Activated naive CD4-positive, alpha-beta T cell (primary cell): Measurements from ENCODE around the gene BIRC5.
"Not testable (repeated sequence)": the region's sequence is repeated elsewhere in the genome, so short reads cannot be mapped to it uniquely, and the experiment has no call there.

Experiments used
- DNase-seq, 4 experiments: peaks; one replicate each; lab custom pipeline; 2025; lab: John Stamatoyannopoulos, UW

Gene BIRC5

GRCh38 chr17:78214016-78214705 is at the start of gene BIRC5:
Gene BIRC5, plus strand, starts transcription at chr17:78214253. Its CDS starts 64 bp downstream, at chr17:78214317.
- DNase-seq = peak; percentile 66 to 91 (median 86)

- DNase-seq = no peak
These were observed 49.1 kb upstream of the BIRC5 start for GRCh38 chr17:78164748-78165607.

- no peak for DNase-seq
These were observed 47.6 kb upstream of the BIRC5 start for GRCh38 chr17:78166416-78166815.

DNA sequence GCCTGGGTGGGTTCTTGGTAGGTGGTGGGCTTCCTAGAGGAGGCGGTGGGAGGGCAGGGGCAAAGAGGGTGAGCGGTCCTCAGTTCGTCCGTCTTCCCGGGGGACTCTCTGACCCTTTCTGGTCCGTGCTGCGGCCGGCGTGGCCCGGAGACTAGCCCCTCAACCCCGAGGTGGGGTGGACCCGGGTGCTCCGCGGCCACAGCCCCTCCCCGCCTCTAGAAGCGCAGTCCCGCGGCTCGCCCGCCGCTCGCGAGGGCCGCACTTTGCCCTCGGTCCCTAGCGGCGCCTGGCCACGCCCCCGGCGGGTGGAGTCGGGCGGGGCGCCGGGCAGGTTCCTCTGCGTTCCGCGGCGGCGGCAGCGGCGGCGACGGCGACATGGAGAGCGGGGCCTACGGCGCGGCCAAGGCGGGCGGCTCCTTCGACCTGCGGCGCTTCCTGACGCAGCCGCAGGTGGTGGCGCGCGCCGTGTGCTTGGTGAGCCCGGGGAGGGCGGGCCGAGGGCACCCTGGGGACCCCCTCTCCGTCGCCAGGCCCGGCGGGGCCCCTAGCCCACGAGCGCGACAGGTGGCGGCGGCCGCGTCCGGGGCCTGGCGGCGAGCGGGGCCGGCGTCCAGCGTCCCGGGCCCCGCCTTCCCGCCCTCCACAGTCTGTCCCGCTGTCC is 45.7 kb upstream of the BIRC5 start, which contains the start of gene SYNGR2:
TSS of gene SYNGR2 (plus strand) at position 340 of the 661 bp plus-strand sequence. CDS start at position 376, 36 bp downstream.
- peak; percentile 60 to 91 (median 69) for DNase-seq

DNA sequence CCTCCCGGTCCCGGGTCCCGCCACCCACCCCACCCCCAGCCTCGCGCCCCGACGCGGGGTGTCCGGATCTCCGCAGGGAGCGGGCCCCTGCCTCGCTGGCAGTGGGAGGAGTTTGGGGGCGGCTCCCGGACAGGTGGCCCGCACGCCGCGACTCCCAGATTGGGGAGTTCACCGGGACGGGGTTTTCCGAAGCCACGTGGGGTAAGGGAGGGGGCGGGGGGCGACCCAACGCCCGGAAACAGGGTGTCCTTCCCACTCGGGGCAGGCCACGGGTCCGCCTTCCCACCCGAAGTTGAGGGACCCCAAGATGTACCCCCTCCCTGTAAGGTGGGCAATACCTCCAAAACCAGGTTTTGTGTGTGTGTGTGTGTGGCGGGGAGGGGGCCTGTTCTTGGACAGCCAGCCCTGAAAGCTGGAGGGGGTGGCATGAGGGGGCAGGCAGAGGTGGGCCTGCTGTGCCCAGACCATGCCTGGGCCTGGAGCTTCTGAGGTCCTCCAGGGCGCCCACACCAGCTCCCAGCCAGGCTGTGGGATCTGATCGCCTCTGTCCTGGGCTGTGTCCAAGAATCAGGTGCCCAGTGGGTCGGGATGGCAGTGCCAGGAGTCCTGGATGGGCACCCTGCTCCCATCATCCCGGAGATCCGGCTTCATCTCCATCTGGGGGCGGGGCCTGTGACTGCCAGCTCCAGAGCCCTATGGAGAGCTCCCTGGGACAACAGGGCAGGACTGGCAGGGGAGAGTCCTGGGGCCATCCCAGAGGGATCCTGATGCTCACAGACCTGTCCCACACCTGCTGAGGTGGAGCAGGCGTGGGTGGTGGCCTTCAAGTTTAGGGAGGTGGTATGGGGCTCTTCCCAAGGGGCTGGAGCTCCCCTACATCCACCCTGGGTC is 44.9 kb upstream of the BIRC5 start:
- peak in 1 of 4 experiments; percentile 28 for DNase-seq

DNA sequence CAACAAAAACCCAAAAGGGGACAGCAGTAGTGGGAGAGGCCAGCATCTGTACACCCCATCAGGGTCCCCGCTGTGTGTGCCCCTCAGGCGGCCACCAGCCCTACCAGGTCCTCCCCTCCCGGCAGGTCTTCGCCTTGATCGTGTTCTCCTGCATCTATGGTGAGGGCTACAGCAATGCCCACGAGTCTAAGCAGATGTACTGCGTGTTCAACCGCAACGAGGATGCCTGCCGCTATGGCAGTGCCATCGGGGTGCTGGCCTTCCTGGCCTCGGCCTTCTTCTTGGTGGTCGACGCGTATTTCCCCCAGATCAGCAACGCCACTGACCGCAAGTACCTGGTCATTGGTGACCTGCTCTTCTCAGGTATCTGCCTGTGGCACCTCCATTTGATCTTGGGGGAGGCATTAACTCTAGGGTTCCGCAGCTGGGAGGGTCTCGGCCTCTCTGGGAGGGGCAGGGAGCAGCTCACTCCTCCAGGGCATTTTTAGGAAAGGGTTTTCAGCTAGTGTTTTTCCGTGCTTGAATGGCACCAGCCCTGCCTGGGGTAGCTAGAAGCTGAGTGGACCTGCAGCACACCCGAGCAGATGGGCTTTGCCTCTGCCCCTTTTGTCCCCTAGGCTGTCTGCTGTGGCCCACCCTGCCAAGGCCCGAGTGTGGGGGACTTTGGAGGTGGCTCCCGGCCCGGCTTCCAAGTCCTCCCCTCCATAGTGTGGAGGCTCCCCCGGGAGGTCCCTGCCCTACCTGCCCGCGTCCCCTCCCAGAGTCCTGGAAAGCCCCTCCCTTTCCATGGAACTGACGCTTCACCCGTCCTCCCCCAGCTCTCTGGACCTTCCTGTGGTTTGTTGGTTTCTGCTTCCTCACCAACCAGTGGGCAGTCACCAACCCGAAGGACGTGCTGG is 43.1 kb upstream of the BIRC5 start:
- DNase-seq = no peak

DNA sequence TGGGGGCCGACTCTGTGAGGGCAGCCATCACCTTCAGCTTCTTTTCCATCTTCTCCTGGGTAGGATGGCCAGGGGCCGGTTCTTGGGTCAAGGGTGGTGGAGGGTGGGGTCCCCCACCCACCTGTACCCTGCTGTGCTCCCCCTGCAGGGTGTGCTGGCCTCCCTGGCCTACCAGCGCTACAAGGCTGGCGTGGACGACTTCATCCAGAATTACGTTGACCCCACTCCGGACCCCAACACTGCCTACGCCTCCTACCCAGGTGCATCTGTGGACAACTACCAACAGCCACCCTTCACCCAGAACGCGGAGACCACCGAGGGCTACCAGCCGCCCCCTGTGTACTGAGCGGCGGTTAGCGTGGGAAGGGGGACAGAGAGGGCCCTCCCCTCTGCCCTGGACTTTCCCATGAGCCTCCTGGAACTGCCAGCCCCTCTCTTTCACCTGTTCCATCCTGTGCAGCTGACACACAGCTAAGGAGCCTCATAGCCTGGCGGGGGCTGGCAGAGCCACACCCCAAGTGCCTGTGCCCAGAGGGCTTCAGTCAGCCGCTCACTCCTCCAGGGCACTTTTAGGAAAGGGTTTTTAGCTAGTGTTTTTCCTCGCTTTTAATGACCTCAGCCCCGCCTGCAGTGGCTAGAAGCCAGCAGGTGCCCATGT is 42.3 kb upstream of the BIRC5 start:
- not testable (repeated sequence) for DNase-seq

GRCh38 chr17:78172249-78173051 is 41.6 kb upstream of the BIRC5 start:
- no peak for DNase-seq

DNA sequence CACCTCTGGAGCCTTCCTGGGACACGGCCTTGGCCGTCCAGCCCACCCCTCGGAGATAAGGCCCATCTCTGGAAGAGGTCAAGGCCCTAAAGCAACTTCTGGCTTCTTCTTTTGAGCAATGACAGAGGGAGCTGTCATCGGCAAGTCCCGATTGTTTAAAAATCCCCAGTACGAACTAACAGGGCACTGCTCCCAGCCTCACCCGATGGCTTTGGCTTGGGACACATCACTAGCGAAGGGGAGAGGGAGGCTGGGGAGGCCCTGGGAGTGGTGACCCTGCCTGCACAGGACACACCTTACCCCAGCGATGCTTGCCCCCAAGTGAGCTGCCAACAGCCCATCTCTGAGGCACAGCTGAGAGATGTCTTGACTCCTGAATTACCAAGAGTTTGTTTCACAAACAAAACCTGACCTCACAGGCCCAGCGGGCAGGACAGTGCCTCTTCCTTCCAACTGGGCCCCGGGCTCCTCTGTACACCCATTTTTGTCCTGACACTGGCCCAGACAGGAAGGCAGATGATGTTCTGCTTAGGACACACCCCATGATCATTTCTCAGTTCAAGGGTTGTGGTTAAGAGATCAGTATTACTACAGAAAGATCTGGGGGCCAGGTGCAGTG is 40.8 kb upstream of the BIRC5 start:
- no peak for DNase-seq

DNA sequence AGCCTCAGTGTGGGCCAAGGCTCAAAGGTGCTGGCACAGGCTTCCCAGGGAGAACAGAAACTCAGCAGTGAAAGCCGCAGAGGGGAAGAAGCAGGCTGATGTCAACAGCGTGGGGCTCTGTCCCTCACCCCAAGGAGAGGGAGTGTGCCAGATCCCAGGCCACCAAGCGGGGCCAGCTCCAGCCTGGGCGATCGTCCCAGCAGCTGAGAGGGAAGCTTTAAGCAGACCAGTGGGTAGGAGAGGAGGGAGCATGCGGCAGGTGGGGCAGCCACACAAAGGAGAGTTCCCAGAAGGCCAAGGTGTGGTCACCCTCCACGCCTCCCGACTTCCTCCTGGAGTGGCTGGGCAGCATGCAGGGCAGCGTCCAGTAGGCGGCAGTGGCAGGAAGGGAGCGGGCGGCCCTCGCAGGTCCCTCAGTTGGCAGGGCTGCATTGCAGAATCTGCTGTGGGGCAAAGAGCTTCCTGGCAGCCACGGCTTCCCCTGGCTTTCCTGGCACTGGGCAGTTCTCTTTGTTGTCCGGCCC is 39.6 kb upstream of the BIRC5 start:
- no peak for DNase-seq

DNA sequence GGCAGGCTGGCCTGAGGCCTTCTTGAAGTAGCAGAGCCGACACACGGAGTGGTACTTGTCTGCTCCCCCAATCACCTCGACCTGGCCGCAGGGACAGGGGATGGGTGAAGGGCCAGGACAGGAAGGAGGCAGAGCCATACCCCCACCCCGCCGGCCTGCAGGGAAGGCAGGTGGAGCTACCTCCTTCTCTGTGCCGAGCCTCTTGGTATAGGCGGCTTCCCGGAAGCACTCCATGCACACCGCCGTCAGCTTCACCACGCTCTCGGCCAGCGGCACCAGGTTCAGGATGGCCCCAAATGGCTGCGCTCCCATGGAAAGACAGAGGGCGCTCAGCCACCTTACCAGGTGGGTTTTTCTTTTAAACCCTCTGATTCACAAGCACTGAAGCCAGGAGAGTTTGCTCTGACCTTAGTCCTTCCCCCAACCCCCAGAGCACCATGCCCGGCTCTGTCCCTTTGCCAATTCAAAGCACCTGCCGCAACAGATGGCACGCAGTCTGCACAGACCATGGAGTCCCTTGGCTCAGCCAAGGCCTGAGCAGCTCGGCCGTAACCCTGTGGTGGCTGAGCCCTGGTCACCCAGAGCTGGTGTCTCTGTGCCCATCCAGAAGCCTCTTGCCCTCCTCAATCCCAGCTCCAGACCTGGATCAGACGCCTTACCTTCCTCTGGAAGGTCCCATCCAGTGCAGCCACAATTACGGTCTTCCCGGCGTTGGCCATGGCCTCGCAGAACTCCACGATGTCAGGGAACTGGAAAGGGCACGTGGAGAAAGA is 39.0 kb upstream of the BIRC5 start:
- DNase-seq = no peak

- DNase-seq = no peak
These were observed 38.4 kb upstream of the BIRC5 start for GRCh38 chr17:78175643-78175981.

GRCh38 chr17:78176548-78177025 is 37.5 kb upstream of the BIRC5 start:
- peak; percentile 56 to 71 (median 62) for DNase-seq

- no peak for DNase-seq
These were observed 34.7 kb upstream of the BIRC5 start for GRCh38 chr17:78179372-78179771.

DNA sequence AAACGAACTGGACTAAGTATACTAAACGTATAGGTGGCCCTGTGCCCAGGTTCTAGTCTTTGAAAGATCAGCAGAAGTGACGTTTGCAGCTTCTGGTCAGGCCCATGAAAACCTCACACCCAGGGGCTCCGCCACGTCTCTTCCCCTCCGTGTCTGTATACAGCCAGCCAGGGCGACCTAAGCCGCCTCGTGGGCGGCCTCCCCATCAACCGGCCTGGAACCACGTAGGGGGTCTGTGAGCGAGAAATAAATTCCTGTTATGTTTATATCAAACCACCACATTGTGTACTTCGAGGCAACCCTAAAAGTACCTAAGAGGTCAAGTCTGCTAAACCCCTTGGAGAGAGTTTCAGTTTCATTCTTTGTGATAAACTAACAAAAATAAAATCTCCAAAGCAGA is 34.0 kb upstream of the BIRC5 start:
- DNase-seq = no peak

DNA sequence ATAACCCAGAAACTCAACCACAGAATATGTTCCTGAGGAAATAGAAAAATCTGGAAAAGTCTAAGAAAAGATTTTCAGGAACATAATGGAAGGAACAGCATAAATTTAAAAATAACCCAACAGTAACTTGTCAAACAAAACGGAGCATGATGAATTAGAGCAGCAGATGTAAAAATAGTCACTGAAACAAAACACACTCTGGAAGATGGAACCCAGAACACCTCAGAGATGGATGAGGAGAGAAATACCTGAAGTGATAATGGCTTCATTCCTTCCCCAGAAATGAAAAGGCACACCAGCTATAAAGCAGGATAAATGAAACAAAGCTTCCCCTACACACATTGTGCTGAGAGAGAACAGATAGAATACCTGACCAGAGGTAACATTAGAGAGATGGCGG is 33.5 kb upstream of the BIRC5 start:
- no peak for DNase-seq

DNA sequence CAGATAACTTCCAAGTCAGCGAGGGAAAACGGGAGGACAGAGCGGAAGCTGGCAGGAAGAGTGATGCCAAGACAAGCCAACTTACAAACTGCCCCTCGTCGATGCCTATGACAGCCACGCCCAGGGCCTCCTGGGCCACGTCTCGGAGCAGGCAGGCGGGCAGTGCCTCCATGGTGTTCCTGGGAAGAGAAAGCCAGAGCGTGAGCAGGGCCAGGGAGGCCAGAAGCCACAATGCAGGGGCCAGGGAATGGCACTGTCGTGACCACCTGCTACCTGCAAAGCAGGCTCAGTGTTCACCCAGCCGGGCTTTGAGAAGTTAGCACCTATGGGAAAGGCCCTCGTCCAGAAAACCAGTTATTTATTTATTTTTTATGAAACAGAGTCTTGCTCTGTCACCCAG is 31.5 kb upstream of the BIRC5 start:
- no peak for DNase-seq

DNA sequence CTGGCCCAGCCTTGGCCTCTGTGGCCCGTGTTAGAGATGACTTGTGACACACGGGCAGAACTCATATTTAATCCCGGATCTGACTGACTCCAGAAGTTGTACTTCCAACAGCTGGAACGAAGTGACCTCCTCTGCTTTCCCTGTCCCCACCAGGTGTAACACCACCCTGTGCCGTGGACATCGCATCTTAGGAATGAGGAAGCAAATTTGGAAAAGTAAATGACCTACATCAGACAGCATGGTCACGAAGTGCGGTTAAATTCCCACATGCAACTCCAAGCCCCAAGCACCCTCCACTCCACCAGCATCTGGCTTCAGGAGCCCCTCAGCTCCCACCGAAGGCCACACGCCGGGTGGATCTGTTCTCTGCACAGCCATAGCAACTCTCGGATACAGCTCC is 30.1 kb upstream of the BIRC5 start:
- DNase-seq = no peak
